ENCODE measurements around the gene ZNG1B. TPM values are rescaled to one million over a fixed set of nuclear protein-coding genes. Genes with fewer than 3 reads are reported as not detected.
"Not testable (repeated sequence)": the region's sequence is repeated elsewhere in the genome, so short reads cannot be mapped to it uniquely, and the experiment has no call there.

The ZNG1B gene
- total RNA-seq, 1 donor from 2014 or later: 32.1 TPM

DNA sequence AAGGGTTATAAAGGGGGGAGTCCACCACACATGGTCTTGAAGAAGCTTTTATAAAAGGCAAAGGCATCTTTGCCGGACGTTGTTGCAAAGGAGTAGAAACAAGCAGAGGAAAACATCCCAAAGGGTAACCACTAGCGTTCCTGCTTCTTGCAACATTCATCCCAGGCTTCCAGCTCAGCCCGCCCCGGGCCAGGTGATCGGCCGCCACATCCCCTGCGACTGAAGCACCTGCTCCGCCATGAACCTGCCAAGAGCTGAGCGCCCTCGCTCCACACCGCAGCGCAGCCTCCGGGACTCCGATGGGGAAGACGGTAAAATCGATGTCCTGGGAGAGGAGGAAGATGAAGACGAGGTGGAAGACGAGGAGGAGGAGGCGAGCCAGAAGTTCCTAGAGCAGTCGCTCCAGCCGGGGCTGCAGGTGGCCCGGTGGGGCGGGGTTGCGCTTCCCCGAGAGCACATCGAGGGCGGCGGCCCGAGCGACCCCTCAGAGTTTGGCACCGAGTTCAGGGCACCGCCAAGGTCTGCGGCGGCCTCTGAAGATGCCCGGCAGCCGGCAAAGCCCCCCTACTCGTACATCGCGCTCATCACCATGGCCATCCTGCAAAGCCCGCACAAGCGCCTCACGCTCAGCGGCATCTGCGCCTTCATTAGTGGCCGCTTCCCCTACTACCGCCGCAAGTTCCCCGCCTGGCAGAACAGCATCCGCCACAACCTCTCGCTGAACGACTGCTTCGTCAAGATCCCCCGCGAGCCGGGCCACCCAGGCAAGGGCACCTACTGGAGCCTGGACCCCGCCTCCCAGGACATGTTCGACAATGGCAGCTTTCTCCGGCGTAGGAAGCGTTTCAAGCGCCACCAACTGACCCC is 61.8 kb downstream of the ZNG1B start:
- not testable (repeated sequence) for H3K4me3 ChIP-seq (ENCODE audit: insufficient read depth, low read depth, low read length); H2AFZ ChIP-seq (ENCODE audit: low read depth, low read length); FAIRE-seq; H3K36me3 Mint-ChIP-seq (ENCODE audit: low read depth, unreplicated experiment); H3K4me3 Mint-ChIP-seq (ENCODE audit: unreplicated experiment); H3K4me1 Mint-ChIP-seq (ENCODE audit: low read depth, unreplicated experiment); H3K9me3 Mint-ChIP-seq (ENCODE audit: unreplicated experiment); H3K27ac ChIP-seq (ENCODE audit: low read depth, low read length); DNase-seq (ENCODE audit: low read depth); H3K36me3 ChIP-seq (ENCODE audit: insufficient read depth, low read length); H3K27ac Mint-ChIP-seq (ENCODE audit: unreplicated experiment); H3K9ac ChIP-seq (ENCODE audit: low read length); H3K4me1 ChIP-seq (ENCODE audit: insufficient read depth, low read length); H3K4me2 ChIP-seq (ENCODE audit: low read length); H3K79me2 ChIP-seq (ENCODE audit: insufficient read depth, low read length); H4K20me1 ChIP-seq (ENCODE audit: insufficient read depth, low read length); H3K9me3 ChIP-seq (ENCODE audit: insufficient read depth, low read depth, low read length)
- H3K27me3 ChIP-seq (ENCODE audit: insufficient read depth, low read length): peaks cover 19% of the 10 kb centered on the region
- peaks cover 16% of the 10 kb centered on the region for H3K27me3 Mint-ChIP-seq (ENCODE audit: low read depth, unreplicated experiment)
- peak; percentile 23 for TF ChIP-seq EZH2 (IDR thresholded peaks at IDR 0.05; ENCODE audit: insufficient read depth, low read length)

DNA sequence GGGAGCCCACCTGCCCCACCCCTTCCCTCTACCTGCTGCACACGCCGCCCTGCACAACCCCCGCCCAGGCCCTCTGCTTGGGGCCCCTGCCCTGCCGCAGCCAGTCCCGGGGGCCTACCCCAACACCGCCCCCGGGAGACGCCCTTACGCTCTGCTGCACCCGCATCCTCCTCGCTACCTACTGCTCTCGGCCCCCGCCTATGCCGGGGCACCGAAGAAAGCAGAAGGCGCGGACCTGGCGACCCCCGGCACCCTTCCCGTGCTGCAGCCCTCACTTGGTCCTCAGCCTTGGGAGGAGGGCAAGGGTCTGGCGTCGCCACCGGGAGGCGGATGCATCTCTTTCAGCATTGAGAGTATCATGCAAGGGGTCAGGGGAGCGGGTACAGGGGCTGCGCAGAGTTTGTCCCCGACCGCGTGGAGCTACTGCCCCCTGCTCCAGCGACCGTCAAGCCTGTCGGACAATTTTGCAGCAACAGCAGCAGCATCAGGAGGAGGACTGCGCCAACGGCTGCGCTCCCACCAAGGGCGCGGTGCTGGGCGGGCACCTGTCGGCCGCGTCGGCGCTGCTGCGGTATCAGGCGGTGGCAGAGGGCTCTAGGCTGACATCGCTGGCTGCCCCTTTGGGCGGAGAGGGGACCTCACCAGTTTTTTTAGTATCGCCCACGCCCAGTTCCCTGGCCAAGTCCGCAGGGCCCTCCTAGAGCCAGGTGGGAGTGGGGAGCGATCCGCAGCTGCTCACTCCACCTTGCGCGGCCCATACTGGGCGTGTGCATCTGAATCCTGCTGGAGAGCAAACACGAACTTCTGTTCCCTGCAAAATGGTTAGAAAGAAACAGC is 62.6 kb downstream of the ZNG1B start:
- H3K27ac Mint-ChIP-seq (ENCODE audit: unreplicated experiment); H3K4me1 Mint-ChIP-seq (ENCODE audit: low read depth, unreplicated experiment); H3K36me3 Mint-ChIP-seq (ENCODE audit: low read depth, unreplicated experiment); H3K27ac ChIP-seq (ENCODE audit: low read depth, low read length); H3K4me2 ChIP-seq (ENCODE audit: low read length); H3K4me3 ChIP-seq (ENCODE audit: insufficient read depth, low read depth, low read length); H3K9me3 Mint-ChIP-seq (ENCODE audit: unreplicated experiment); H2AFZ ChIP-seq (ENCODE audit: low read depth, low read length); H3K9me3 ChIP-seq (ENCODE audit: insufficient read depth, low read depth, low read length); H3K4me1 ChIP-seq (ENCODE audit: insufficient read depth, low read length); H3K9ac ChIP-seq (ENCODE audit: low read length); DNase-seq (ENCODE audit: low read depth); H4K20me1 ChIP-seq (ENCODE audit: insufficient read depth, low read length); H3K36me3 ChIP-seq (ENCODE audit: insufficient read depth, low read length); FAIRE-seq; H3K79me2 ChIP-seq (ENCODE audit: insufficient read depth, low read length); H3K4me3 Mint-ChIP-seq (ENCODE audit: unreplicated experiment): not testable (repeated sequence)
- TF ChIP-seq EZH2 (IDR thresholded peaks at IDR 0.05; ENCODE audit: insufficient read depth, low read length): peak; percentile 53
- H3K27me3 Mint-ChIP-seq (ENCODE audit: low read depth, unreplicated experiment): peaks cover 17% of the 10 kb centered on the region
- H3K27me3 ChIP-seq (ENCODE audit: insufficient read depth, low read length): peaks cover 22% of the 10 kb centered on the region

DNA sequence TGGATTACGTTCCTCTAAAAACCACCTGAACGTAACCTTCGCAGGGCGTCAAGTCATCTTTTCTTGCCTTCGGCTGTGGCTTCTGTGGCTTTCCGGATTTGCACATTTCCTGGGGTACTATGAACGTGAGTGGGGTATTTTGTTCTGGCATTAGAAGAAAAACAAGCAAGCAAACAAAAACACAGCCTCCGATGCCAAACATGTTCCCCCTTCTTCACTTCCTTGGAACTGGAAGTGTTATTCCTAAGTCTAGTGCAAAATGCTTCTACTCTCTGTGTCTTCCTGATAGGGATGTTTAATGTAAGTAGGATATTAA is 63.2 kb downstream of the ZNG1B start:
- H3K27me3 Mint-ChIP-seq (ENCODE audit: low read depth, unreplicated experiment): peaks cover 17% of the 10 kb centered on the region
- H3K27ac ChIP-seq (ENCODE audit: low read depth, low read length); H3K36me3 ChIP-seq (ENCODE audit: insufficient read depth, low read length); H3K79me2 ChIP-seq (ENCODE audit: insufficient read depth, low read length); H3K4me3 ChIP-seq (ENCODE audit: insufficient read depth, low read depth, low read length); H3K4me2 ChIP-seq (ENCODE audit: low read length); H3K9me3 ChIP-seq (ENCODE audit: insufficient read depth, low read depth, low read length); H3K4me1 Mint-ChIP-seq (ENCODE audit: low read depth, unreplicated experiment); H3K4me3 Mint-ChIP-seq (ENCODE audit: unreplicated experiment); H3K4me1 ChIP-seq (ENCODE audit: insufficient read depth, low read length); H3K9me3 Mint-ChIP-seq (ENCODE audit: unreplicated experiment); H3K27ac Mint-ChIP-seq (ENCODE audit: unreplicated experiment); H4K20me1 ChIP-seq (ENCODE audit: insufficient read depth, low read length); H3K9ac ChIP-seq (ENCODE audit: low read length); FAIRE-seq; DNase-seq (ENCODE audit: low read depth); H2AFZ ChIP-seq (ENCODE audit: low read depth, low read length); H3K36me3 Mint-ChIP-seq (ENCODE audit: low read depth, unreplicated experiment): not testable (repeated sequence)
- H3K27me3 ChIP-seq (ENCODE audit: insufficient read depth, low read length): peaks cover 24% of the 10 kb centered on the region

DNA sequence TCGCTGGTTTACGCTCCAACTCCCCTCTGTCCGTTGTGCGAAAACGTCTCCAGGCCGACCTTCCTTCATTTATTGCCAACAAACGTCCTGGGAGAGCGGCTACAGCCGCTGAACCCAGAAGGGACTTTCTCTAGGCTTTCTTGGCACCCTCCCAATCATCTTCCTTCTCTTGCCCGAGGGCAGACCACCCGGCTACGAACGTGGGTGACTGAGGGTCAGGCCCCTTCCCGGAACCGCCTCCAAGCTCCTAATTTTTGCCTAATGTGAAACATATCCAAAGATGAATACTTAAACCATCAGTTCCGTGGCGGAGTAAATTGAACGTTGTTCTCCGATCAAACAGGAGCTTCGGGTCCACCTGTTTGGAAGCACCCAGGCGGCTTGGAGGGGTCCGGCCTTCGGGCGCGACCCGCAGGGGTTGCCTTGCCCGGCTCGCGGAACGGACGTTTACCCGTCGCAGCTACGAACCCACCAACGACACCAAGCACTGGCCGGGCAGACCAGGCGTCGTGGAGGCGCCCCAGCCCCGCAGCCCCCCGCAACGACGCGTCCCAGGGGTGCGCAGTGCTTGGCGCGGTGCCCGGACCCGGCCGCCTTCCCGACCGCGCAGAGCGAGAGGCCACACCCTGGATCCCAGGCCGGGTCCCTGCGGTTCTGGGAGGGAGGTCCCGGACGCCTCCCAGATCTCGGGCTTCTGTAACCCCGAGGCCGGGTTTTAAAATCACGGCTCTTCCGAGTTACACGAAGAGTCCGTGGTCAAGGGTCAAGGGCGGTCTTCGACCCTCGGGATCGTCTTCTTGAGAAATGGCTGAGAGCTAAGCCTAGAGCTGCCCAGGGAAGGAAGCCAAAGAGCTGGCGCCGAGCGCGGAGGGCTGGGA is 65.0 kb downstream of the ZNG1B start:
- not testable (repeated sequence) for H2AFZ ChIP-seq (ENCODE audit: low read depth, low read length); H3K4me1 Mint-ChIP-seq (ENCODE audit: low read depth, unreplicated experiment); H3K4me1 ChIP-seq (ENCODE audit: insufficient read depth, low read length); H4K20me1 ChIP-seq (ENCODE audit: insufficient read depth, low read length); H3K79me2 ChIP-seq (ENCODE audit: insufficient read depth, low read length); H3K9ac ChIP-seq (ENCODE audit: low read length); FAIRE-seq; H3K9me3 Mint-ChIP-seq (ENCODE audit: unreplicated experiment); H3K36me3 ChIP-seq (ENCODE audit: insufficient read depth, low read length); H3K27ac Mint-ChIP-seq (ENCODE audit: unreplicated experiment); H3K27ac ChIP-seq (ENCODE audit: low read depth, low read length); H3K36me3 Mint-ChIP-seq (ENCODE audit: low read depth, unreplicated experiment); H3K9me3 ChIP-seq (ENCODE audit: insufficient read depth, low read depth, low read length); DNase-seq (ENCODE audit: low read depth)
- Mint-ChIP-seq H3K27me3 (ENCODE audit: low read depth, unreplicated experiment) (peaks cover 20% of the 10 kb centered on the region), H3K4me3 (ENCODE audit: unreplicated experiment) (peak overlapping the region; percentile 68)
- H3K4me2 ChIP-seq (ENCODE audit: low read length): peak overlapping the region; percentile 71
- H3K4me3 ChIP-seq (ENCODE audit: insufficient read depth, low read depth, low read length): peak overlapping the region; percentile 17
- H3K27me3 ChIP-seq (ENCODE audit: insufficient read depth, low read length): peaks cover 27% of the 10 kb centered on the region
